ENCODE data around the gene PRXL2B.

DNA sequence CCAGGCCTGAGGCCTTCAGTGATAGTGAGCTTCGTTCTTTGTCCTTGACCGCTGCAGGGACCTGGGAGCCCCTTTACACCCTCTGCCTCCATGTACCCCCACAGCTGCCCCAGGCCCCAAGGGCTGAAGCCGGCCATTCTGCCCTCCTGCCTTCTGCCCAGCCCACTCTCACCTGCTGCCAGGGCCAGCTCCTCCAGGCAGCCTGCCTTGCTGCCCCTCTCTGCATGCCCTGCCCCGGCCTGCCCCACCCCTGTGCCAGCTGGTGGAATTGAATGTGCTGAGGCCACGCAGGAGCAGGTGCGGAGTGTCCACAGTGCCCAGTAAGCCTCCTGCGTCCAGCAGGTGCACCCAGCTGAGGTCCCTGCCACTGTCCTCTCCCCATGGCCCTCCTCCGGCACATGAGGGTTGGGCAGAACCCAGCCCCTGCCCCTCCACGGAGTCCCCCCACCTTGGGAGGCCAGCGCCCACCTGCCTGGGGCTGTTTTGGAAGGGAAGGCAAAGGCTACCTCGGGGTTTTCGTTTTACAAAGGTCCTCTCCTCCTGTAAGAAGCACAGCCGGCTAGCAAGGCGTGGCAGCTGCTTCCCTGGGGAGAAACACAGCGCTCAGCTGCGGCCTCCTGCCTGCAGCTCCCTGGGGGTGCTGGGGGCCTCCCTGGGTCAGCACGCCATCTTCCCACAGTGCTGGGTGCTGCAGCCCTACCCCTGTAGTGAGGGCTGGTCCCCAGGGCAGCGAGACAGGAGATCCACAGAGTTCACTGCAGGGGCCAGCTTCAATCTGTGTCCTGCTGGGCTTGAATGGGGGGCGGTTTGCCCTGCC lies 25.3 kb downstream of the PRXL2B start:
- TF ChIP-seq, protein P1, sequence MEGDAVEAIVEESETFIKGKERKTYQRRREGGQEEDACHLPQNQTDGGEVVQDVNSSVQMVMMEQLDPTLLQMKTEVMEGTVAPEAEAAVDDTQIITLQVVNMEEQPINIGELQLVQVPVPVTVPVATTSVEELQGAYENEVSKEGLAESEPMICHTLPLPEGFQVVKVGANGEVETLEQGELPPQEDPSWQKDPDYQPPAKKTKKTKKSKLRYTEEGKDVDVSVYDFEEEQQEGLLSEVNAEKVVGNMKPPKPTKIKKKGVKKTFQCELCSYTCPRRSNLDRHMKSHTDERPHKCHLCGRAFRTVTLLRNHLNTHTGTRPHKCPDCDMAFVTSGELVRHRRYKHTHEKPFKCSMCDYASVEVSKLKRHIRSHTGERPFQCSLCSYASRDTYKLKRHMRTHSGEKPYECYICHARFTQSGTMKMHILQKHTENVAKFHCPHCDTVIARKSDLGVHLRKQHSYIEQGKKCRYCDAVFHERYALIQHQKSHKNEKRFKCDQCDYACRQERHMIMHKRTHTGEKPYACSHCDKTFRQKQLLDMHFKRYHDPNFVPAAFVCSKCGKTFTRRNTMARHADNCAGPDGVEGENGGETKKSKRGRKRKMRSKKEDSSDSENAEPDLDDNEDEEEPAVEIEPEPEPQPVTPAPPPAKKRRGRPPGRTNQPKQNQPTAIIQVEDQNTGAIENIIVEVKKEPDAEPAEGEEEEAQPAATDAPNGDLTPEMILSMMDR (conservative IDR thresholded peaks at IDR 0.05 in 1 of 2, IDR thresholded peaks at IDR 0.05 in 1 of 2; ENCODE audit: low read depth in 1 of 2, low read length in 2 of 2): no peak
- no peak for TF ChIP-seq EZH2 (IDR thresholded peaks at IDR 0.05; ENCODE audit: low read length, missing control alignments)
